Spleen (tissue), 11 donors: ENCODE measurements around the gene UBXN11. TPM values are rescaled to one million over a fixed set of nuclear protein-coding genes. Genes with fewer than 3 reads are reported as not detected.
A peak's percentile ranks its signal among the peaks of the same experiment; 100 is the strongest.
"Not testable (repeated sequence)": the region's sequence is repeated elsewhere in the genome, so short reads cannot be mapped to it uniquely, and the experiment has no call there.

Source experiments
- DNase-seq: peaks from one replicate; pipeline ENCODE4 v3.0.0-alpha.2; 2020
- H3K27ac ChIP-seq, 8 donors: fragments of 200-600 bp; sonication (generic) in 7 of 8; 1 replicate in 4 of 8; 2 replicates in 4 of 8; pipeline versions ENCODE4 v1.5.0 to v1.8.0; 2016 to 2021; ENCODE audit warnings: inconsistent platforms in 4 of 8, mild to moderate bottlenecking in 4 of 8, moderate library complexity in 1 of 8
- H3K27me3 ChIP-seq, 7 donors: fragments of 200-600 bp; sonication (generic) in 6 of 7; replicated peaks in 1 of 7; 1 replicate in 4 of 7; 2 replicates in 3 of 7; pipeline versions ENCODE4 v1.5.0 to v1.8.0; 2016 to 2021; ENCODE audit warnings: inconsistent platforms in 3 of 7, mild to moderate bottlenecking in 1 of 7
- H3K36me3 ChIP-seq, 6 donors: fragments of 200-600 bp; sonication (generic) in 5 of 6; 1 replicate in 4 of 6; 2 replicates in 2 of 6; pipeline versions ENCODE4 v1.5.0 to v1.8.0; 2016 to 2021; ENCODE audit warnings: inconsistent platforms in 2 of 6
- H3K4me1 ChIP-seq, 6 donors: fragments of 200-600 bp; sonication (generic) in 5 of 6; 1 replicate in 3 of 6; 2 replicates in 3 of 6; pipeline versions ENCODE4 v1.5.0 to v1.8.0; 2016 to 2021; ENCODE audit warnings: inconsistent platforms in 3 of 6
- H3K4me3 ChIP-seq, 8 donors: fragments of 200-600 bp; sonication (generic) in 7 of 8; 1 replicate in 4 of 8; 2 replicates in 4 of 8; pipeline versions ENCODE4 v1.5.0 to v1.8.0; 2016 to 2021; ENCODE audit warnings: inconsistent platforms in 4 of 8, mild to moderate bottlenecking in 4 of 8, moderate library complexity in 2 of 8
- H3K9me3 ChIP-seq, 8 donors: fragments of 200-600 bp; sonication (generic) in 7 of 8; 1 replicate in 4 of 8; 2 replicates in 4 of 8; pipeline versions ENCODE4 v1.5.0 to v1.8.0; 2016 to 2021; ENCODE audit warnings: inconsistent platforms in 4 of 8
- POLR2A ChIP-seq, 3 donors: fragments of 450-650 bp; IDR thresholded peaks; one replicate each; pipeline ENCODE4 v1.5.1; 2017; ENCODE audit warnings: antibody characterized with exemption in 3 of 3, mild to moderate bottlenecking in 1 of 3
- POLR2AphosphoS5 ChIP-seq, 3 donors: sonication (generic); formaldehyde crosslinking; IDR thresholded peaks; one replicate each; pipeline ENCODE4 v1.5.1; 2017; ENCODE audit warnings: antibody characterized with exemption in 3 of 3
- WGBS, 5 donors: extraction: QIAGEN DNeasy Blood & Tissue Kit in 3 of 5; methylation state at CpG; one replicate each; pipeline versions ENCODE4 v1.1.5 to v1.1.7; 2013 to 2018; 5-methylcytosine and 5-hydroxymethylcytosine counted together
- intact Hi-C: fragments of 100-400 bp; cut with DNase I; formaldehyde crosslinking; loops from one replicate; pipeline ENCODE4 v1.15.0; 2023; ENCODE audit warnings: low total_unique reads
- polyA plus RNA-seq, 3 donors: library from polyadenylated mRNA; stranded (reverse); fragments of 200-250 nt; gene quantifications; one replicate each; pipeline ENCODE4 v1.2.1, GENCODE V29; 2013
- total RNA-seq, 7 donors: library from RNA; depleted of rRNA in 3 of 7; stranded (reverse); fragments of >200 nt in 3 of 7; fragmentation: NEBNext Ultra II Directional in 4 of 7; extraction: Animal tissue kit (Norgen Biotek cat#: 25700) in 4 of 7; gene quantifications; one replicate each; pipeline versions ENCODE4 v1.1.0 to v1.2.1, GENCODE V29; 2016 to 2021
- TF ChIP-seq, protein P1 (sequence below), 11 experiments: fragments of 200-600 bp in 7 of 11; fragments of 450-650 bp in 4 of 11; sonication (generic) in 4 of 11; IDR thresholded peaks in 8 of 11; conservative IDR thresholded peaks in 3 of 11; 1 replicate in 7 of 11; 2 replicates in 4 of 11; pipeline versions ENCODE4 v1.4.0 to v1.8.0; 2016 to 2021; ENCODE audit warnings: antibody characterized with exemption in 11 of 11, inconsistent platforms in 4 of 11, mild to moderate bottlenecking in 1 of 11
- donor health status: healthy with polysubstance abuse.
- donor health status: DM: no; HTN: no; CAD: no; lungs with moderate emphysema.
- donor health status: DM: no; HTN: no; CAD: no.
- donor health status: Bipolar disorder and iron deficiency.
- donor health status: healthy.
- donor health status: DM: no; HTN: no; CAD: no.
- donor health status: DM: yes; HTN: yes; CAD: no.

The UBXN11 gene
- total and polyA plus RNA-seq, 10 donors, result 25.1 to 67.8 (median 49.2) TPM

DNA sequence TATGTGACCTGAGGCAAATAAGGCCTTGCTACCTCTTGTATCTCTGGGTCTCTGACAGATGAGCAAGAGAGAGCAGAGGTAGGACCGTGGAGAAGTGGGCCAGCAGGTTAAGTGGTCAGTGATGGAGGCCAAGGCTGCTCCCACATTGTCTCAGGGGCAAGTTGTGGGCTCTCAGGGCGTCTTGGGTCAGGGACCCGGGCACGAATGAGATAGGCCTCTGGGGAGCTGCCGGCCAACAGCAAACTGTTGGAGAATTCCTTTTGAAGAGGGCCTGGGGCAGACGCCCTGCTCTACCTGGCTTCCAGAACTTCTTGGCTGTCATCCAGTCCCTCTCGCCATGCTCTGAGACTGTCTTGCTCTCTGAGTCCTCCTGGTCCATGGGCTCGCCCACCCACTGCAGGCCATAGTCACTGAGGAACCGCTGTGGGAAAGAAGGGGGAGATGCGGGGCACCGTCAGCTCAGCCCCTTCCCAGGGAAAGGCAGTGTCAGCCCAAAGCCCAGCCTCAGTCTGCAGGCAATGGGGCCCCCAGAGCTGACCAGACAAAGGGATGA, 12.4 kb downstream of the UBXN11 start:
- DNase-seq, result peak; percentile 69

DNA sequence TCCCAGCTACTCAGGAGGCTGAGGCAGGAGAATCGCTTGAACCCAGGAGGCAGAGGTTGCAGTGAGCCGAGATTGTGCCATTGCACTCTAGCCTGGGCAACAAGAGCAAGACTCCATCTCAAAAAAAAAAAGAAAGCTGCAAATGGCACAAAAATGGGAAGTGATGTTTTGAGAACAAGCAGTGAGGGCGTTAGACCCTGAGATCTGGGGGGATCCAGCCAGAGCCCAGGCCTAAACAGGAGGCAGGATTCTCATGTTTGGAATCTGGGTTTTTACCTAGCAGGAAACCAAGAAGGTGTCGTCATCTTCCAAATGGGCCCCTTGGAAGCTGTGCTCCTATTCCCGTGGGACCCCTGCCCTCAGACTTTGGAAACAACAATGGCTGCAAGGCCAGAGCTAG, 13.7 kb downstream of the UBXN11 start:
- intact Hi-C loops, H3K9me3 ChIP-seq, DNase-seq, H3K27me3 ChIP-seq, H3K4me3 ChIP-seq: not testable (repeated sequence)
- Histone ChIP-seq H3K4me1 (peaks cover 41 to 59% (median 55%) of the 10 kb centered on the region in 6 donors), H3K27ac (peak overlapping the region in 6 of 8 donors; percentile 87 to 99 (median 96)), H3K36me3 (peaks cover 0 to 49% (median 4%) of the 10 kb centered on the region in 6 donors)
- WGBS, 5 donors, result 69 to 84% (median 77%) methylated on average over 4 to 5 of the region's 5 CpGs

More for the DNA sequence above, 12.4 kb downstream of the UBXN11 start:
- no peak overlapping the region for H3K4me3 ChIP-seq
- peaks cover 30 to 58% (median 46%) of the 10 kb centered on the region in 6 donors for H3K4me1 ChIP-seq
- no peaks in the 10 kb centered on the region for H3K9me3 ChIP-seq
- peaks cover 0 to 50% (median 4%) of the 10 kb centered on the region in 6 donors for H3K36me3 ChIP-seq
- 85 to 91% (median 87%) methylated on average over 9 to 11 of the region's 11 CpGs for WGBS, 5 donors
- no peaks in the 10 kb centered on the region for H3K27me3 ChIP-seq
- no peak for TF ChIP-seq POLR2A (IDR thresholded peaks at IDR 0.05)
- TF ChIP-seq POLR2AphosphoS5 (IDR thresholded peaks at IDR 0.05), result no peak
- TF ChIP-seq, protein P1, sequence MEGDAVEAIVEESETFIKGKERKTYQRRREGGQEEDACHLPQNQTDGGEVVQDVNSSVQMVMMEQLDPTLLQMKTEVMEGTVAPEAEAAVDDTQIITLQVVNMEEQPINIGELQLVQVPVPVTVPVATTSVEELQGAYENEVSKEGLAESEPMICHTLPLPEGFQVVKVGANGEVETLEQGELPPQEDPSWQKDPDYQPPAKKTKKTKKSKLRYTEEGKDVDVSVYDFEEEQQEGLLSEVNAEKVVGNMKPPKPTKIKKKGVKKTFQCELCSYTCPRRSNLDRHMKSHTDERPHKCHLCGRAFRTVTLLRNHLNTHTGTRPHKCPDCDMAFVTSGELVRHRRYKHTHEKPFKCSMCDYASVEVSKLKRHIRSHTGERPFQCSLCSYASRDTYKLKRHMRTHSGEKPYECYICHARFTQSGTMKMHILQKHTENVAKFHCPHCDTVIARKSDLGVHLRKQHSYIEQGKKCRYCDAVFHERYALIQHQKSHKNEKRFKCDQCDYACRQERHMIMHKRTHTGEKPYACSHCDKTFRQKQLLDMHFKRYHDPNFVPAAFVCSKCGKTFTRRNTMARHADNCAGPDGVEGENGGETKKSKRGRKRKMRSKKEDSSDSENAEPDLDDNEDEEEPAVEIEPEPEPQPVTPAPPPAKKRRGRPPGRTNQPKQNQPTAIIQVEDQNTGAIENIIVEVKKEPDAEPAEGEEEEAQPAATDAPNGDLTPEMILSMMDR (IDR thresholded peaks at IDR 0.05 in 8 of 11, conservative IDR thresholded peaks at IDR 0.05 in 3 of 11), result no peak
- peak overlapping the region in 1 of 8 donors; percentile 96 for H3K27ac ChIP-seq
- intact Hi-C loops, result no loop called here

DNA sequence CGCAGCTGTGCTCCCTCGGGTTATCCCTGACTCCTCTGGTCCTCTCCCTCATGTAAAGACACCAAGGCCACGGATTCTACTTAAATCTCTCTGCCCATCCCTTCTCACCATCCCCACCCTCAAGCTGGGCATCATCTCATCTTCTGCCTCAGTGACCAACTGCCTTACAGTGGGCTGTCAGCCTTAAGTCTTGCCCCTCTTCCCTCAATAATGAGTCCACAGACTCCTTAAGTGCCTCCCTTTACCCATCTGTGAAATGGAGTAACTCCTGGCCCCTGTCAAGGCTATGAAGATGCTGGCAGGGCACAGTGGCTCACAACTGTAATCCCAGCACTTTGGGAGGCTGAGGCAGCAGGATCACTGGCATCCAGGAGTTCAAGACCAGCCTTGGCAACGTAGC, 14.5 kb downstream of the UBXN11 start:
- Histone ChIP-seq H3K27ac (peak overlapping the region; percentile 84 to 99 (median 94)), H3K4me3 (peak overlapping the region in 1 of 8 donors; percentile 49), H3K4me1 (peaks cover 45 to 65% (median 63%) of the 10 kb centered on the region in 6 donors), H3K36me3 (peaks cover 0 to 42% (median 1%) of the 10 kb centered on the region in 6 donors), H3K9me3 (no peaks in the 10 kb centered on the region), H3K27me3 (no peaks in the 10 kb centered on the region)
- intact Hi-C loops, result no loop called here
- DNase-seq, result peak; percentile 43
- 83 to 97% (median 89%) methylated on average over 4 of the region's 4 CpGs for WGBS, 5 donors
- TF ChIP-seq POLR2A (IDR thresholded peaks at IDR 0.05) (no peak), POLR2AphosphoS5 (IDR thresholded peaks at IDR 0.05) (no peak)
- TF ChIP-seq, protein P1 (IDR thresholded peaks at IDR 0.05 in 8 of 11, conservative IDR thresholded peaks at IDR 0.05 in 3 of 11), result no peak

DNA sequence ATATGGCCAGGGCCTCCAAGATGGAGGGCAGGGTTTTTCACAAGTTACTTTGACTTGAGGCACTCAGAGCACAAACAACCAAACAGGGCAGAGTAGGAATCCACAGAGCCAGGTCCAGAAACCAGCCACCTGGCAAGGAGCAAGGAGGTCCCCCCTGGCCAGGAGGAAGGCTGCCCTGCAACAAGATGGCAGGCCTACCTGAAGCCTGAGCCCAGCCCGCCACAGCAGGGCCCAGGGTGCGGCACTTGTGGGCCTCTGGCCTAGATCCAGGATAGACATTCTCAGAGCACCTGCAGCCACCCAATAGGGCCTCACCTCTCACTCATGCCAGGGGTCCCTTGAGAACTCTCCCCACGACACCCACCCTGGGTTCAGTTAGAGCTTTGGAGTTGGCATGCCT, 15.0 kb downstream of the UBXN11 start:
- Histone ChIP-seq H3K9me3 (no peaks in the 10 kb centered on the region), H3K4me3 (peak overlapping the region in 1 of 8 donors; percentile 49), H3K27ac (peak overlapping the region; percentile 84 to 99 (median 94)), H3K4me1 (peaks cover 50 to 70% (median 68%) of the 10 kb centered on the region in 6 donors), H3K36me3 (peaks cover 0 to 36% (median 0%) of the 10 kb centered on the region in 6 donors), H3K27me3 (no peaks in the 10 kb centered on the region)
- WGBS, 5 donors, result 78 to 95% (median 86%) methylated on average over 3 of the region's 3 CpGs; no CpG with 5 or more reads in 1 of the 5 donors
- TF ChIP-seq POLR2A (IDR thresholded peaks at IDR 0.05), result no peak
- DNase-seq, result peak; percentile 80
- intact Hi-C loops, result no loop called here

DNA sequence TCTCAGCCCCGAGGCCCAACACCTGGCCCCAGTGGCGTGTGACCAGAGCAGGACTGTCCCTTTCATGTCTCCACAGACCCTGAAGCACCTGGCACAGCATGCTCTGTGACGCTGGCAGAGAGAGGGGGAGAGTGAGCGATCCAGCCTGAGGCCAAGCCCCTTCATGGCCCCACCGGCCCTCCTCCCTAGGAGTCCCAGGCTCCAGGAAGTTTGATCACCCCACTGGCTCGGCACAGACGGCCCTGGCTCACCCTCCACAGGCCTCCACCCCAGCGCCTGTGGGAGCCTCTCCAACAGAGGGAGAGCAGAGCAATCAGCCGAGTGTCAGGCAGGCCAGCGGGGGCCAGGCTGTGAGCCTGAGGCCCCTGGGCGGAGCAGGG, 15.6 kb downstream of the UBXN11 start:
- peaks cover 55 to 75% (median 73%) of the 10 kb centered on the region in 6 donors for H3K4me1 ChIP-seq
- H3K9me3 ChIP-seq, result no peaks in the 10 kb centered on the region
- peak overlapping the region; percentile 84 to 99 (median 94) for H3K27ac ChIP-seq
- no peak for TF ChIP-seq POLR2A (IDR thresholded peaks at IDR 0.05)
- H3K27me3 ChIP-seq, result no peaks in the 10 kb centered on the region
- intact Hi-C loops, result no loop called here
- 62 to 67% (median 64%) methylated on average over 11 of the region's 11 CpGs for WGBS, 5 donors
- DNase-seq, result peak; percentile 85
- peak overlapping the region in 1 of 8 donors; percentile 49 for H3K4me3 ChIP-seq
- H3K36me3 ChIP-seq, result peaks cover 0 to 31% (median 0%) of the 10 kb centered on the region in 6 donors
